Endometrial microvascular endothelial cells (primary cell): ENCODE measurements around the gene TPSB2. TPM values are rescaled to one million over a fixed set of nuclear protein-coding genes. Genes with fewer than 3 reads are reported as not detected.
"Not testable (repeated sequence)": the region's sequence is repeated elsewhere in the genome, so short reads cannot be mapped to it uniquely, and the experiment has no call there.

ENCODE experiments used
- in situ Hi-C: cut with HindIII; loops from 2 replicates; pipeline ENCODE4 v1.10.0; 2017; ENCODE audit warnings: low sequenced_read_pairs, low pct_unique_long_range_greater_than_20kb; ENCODE audit errors: inconsistent ontology term
- total RNA-seq: library from RNA; depleted of rRNA; stranded (reverse); fragments of >200 nt; gene quantifications from one replicate; pipeline ENCODE4 v1.2.3, GENCODE V29; 2015; ENCODE audit errors: inconsistent ontology term

TPSB2 gene
- total RNA-seq, 1 donor from 2014 or later: not detected

DNA sequence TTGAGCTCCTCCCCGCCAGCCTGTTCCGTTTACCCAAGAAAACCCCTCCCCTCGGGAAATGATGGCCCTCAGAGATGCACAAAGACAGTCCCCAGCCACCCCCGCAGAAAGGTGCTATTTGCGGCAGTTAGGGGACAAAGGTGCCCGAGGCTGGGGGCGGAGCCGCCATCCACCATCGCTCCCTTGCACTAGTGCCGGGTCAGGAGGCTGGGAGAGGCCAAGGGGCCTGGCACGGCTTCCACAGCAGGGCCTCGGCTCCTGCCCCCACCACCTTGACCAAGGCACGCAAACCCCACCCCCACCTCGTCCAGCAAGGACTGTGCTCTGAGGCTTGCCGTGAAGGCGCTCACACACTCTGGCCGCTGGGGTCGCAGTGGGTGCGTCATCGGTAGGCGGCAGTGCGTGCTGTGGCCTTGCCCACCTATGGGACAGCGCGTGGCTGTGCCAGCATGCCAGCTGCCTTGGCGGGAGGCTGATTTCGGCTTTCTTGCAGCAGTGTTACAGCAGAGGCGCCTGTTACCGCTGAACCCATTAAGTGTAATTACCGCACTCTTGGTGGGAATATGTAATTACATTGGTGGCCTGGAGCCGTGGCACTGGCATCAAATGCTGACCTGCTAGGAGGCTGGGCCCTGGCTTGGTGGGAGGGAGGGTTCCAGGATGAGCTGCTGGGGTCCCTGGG lies 36.7 kb downstream of the TPSB2 start:
- in situ Hi-C loops: no loop called here

DNA sequence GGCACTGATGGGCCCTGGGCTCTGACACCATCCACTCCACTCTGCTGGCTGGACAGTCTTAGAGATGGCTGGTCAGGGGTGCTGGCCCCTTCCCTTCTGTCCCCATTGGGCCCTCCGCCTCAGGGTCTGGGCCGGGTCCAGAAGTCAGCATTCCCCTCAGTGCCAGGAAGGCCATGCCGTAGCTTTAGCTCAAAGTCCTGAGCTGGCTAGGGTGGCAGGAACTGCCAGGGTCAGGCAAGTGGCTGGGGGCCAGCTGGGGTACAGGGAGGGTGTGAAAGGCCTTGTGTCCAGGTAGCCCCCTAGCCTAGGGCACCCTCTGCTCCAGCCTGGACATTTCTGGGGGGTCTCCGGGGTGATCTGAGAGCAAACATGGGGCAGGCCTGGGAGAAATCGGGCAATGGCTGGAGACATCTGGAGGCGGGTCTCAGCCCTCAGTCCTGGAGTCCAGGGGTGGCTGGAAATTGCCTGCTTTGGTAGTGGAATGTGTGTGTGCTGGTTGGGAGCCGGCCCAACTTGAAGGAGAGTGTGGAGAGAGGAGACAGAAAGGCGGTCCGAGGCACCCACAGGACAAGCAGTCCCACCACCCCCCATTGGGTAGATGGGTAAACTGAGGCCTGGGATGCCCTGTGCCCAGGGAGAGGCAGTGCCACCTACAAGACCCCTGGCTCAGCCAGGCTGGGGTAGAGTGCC lies 37.5 kb downstream of the TPSB2 start:
- in situ Hi-C loops: no loop called here

DNA sequence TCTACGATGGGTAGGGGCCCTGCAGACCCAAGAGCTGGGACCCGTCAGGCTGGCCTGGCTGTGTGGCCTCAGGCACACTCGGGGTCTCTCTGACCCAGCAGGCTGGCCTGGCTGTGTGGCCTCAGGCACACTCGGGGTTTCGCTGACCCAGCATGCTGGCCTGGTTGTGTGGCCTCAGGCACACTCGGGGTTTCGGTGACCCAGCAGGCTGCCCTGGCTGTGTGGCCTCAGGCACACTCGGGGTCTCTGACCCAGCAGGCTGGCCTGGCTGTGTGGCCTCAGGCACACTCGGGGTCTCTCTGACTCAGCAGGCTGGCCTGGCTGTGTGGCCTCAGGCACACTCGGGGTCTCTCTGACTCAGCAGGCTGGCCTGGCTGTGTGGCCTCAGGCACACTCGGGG lies 39.2 kb downstream of the TPSB2 start:
- in situ Hi-C loops: not testable (repeated sequence)

DNA sequence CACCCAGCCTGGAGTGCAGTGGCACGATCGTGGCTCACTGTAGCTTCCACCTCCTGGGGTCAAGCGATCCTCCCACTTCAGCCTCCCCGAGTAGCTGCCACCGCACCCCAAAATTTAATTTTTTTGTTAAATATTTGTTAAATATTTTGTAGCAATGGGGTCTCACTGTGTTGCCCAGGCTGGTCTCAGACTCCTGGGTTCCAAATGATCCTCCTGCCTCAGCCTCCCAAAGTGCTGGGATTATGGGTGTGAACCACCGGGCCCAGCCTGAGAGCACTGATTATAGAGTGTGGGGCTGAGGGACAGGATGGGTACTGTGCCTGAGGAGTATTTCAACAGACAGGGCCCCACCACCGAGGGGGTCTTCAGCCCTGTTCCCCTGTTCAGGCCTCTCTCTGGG lies 40.5 kb downstream of the TPSB2 start:
- in situ Hi-C loops: no loop called here

DNA sequence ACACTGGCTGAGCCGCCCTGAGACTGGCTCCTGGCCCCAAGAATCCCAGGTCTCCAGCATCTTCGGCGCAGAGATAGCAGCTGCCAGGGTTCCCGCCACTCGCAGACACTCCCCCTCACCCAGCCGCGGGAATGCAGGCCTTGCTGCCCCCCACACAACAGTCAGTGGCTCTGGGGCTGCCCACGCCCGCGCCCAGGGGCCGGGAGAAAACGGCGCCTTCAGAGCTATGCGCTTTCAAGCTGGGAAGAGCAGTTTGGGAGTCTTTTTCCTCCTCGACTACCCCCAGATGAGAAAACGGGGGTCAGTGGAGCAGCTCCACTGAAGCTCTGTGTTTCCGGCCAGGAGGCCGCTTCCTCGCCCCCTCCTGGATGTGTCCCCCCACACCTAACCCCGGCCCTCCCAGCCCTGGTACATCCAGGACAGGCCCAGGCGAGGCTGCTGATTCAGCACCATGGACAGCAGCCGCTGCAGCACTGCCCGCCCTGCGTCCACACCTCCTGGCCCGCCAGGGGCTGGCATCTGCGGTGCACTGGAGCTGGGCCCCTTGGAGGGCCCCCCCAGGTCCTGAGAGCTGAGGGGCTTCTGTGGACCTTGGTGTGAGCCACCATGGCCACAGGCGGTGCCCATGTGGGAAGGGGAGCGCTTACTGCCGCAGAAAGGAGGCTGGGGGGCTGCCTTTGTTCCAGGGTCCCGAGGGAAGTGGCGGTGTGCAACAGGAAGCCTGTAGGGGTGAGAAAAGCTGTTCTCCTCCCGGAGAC lies 41.4 kb downstream of the TPSB2 start:
- in situ Hi-C loops: no loop called here

DNA sequence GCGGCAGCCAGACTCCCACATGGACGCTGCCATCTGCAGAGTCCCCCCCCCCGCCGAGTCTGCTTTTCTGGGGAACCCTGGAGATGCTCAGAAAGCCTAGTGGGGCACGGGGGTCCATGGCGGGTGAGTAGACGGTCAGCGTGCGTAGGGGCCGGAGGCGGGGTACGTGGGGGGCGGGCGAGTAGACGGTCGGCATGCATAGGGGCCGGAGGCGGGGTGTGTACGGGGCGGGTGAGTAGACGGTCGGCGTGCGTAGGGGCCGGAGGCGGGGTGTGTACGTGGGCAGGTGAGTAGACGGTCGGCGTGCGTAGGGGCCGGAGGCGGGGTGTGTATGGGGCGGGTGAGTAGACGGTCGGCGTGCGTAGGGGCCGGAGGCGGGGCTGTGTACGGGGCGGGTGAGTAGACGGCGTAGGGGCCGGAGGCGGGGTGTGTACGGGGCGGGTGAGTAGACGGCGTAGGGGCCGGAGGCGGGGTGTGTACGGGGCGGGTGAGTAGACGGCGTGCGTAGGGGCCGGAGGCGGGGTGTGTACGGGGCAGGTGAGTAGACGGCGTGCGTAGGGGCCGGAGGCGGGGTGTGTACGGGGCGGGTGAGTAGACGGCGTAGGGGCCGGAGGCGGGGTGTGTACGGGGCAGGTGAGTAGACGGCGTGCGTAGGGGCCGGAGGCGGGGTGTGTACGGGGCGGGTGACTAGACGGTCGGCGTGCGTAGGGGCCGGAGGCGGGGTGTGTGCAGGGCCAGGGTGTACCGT lies 44.4 kb downstream of the TPSB2 start:
- in situ Hi-C loops: not testable (repeated sequence)

DNA sequence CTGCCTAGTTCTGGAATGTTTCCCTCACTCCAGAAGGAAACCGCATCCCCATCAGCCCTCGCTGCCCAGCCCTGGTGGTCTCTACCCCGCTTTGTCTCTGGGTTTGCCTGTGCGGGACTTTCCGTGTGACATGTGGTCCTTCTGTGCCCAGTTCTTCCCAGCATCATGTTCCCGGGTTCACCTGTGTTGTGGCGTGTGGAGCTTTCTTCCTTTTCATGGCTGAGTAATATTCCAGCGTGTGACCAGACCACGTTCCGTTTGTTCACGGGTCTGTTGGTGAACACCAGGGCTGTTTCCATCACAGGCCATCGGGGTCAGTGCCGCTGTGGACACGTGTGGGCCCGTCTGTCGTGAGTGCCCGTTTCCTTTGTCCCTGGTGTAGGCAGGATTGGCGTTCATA lies 45.0 kb downstream of the TPSB2 start:
- in situ Hi-C loops: no loop called here

- in situ Hi-C loops: no loop called here
Observed at GRCh38 chr16:1184156-1184868, 45.7 kb downstream of the TPSB2 start.

DNA sequence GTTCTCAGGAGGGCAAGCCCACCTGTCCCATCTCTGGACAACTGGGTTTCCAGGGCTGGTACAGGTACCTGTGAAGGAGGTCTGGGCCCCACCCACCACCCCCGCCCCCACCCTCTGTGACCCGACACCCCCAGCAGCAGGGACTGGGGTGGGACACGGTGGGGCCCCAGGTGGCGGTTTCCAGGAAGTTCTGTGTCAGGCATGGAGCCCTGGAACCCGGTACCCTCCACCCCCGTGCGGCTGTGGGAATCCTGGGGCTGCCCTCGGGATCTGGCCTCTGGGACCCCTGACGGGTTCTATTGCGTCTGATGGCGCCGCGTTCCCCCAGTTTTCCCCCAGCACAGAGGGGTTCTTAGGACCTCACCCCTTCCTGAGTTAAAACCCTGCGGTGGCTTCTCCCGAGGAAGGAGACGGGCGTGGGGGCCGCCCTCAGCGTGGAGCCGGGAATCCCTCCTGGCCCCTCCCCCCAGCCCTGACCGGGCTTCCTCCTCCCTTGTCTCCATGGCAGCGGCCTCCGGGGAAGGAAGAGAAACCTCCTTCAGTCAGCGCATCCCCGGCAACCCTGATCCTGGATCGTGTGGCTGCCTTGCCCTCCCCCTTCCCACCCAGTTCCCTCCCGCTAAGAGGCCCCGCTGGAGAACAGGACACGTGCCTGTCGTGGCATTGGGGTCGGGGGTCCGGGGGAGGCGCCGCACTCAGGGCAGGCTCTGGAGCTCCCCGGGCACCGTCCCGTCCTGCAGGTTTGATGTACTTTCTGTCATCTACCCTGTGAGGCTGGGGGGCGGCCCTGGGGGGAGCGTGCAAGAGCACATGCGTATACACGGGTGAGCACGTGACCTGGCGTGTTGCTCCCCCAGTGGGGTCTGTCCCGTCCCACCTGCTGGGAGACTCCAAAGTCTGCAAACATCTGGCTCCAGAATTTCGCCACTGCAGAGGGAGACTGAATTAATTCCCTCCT lies 46.8 kb downstream of the TPSB2 start:
- in situ Hi-C loops: no loop called here

DNA sequence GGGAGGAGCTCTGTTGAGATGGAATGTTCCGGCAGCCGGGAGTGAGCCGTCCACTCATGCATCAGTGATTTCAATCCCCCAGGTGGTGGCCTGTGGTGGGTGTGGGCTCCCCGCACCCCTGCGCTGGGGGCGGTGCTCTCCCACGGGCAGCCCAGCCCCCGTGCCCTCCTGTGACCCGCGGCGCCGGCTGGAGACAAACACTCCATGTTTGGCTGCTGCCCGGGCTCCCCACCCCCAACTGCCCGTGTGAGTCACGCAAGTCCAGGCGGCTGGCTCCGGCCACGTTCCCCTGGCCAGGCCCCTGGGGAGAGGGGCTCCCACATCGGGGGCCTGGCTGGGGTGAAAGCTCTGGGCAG lies 47.7 kb downstream of the TPSB2 start:
- in situ Hi-C loops: no loop called here

GRCh38 chr16:1181404-1182315 lies 48.3 kb downstream of the TPSB2 start:
- in situ Hi-C loops: no loop called here

GRCh38 chr16:1180549-1181403 lies 49.2 kb downstream of the TPSB2 start:
- in situ Hi-C loops: no loop called here
